ENCODE results near the gene ADGRL4. TPM values are rescaled to one million over a fixed set of nuclear protein-coding genes. Genes with fewer than 3 reads are reported as not detected.

ADGRL4 gene
- total and polyA plus RNA-seq, 2 experiments from 2014 or later: 0.24 to 0.32 TPM

DNA sequence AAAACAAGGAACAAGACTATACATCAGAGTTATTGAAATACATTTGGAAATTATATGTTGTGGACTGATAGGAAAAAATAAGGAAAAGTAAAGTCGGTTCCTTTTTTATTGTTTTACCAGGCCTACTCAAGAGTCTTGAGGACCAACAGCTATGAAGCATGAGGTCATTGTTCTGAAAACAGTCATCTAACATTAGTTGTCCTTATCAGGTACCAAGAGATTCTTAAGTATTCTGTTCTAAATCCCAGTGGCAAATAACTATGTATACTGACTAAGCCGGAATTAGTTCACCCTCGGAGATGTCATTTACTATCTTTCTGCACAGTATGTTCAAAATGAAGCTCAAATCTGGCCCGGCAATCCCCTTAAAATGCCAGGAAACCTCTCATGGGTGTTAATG lies 585 bp downstream of the ADGRL4 start (continued):
- TF ChIP-seq, protein P1, sequence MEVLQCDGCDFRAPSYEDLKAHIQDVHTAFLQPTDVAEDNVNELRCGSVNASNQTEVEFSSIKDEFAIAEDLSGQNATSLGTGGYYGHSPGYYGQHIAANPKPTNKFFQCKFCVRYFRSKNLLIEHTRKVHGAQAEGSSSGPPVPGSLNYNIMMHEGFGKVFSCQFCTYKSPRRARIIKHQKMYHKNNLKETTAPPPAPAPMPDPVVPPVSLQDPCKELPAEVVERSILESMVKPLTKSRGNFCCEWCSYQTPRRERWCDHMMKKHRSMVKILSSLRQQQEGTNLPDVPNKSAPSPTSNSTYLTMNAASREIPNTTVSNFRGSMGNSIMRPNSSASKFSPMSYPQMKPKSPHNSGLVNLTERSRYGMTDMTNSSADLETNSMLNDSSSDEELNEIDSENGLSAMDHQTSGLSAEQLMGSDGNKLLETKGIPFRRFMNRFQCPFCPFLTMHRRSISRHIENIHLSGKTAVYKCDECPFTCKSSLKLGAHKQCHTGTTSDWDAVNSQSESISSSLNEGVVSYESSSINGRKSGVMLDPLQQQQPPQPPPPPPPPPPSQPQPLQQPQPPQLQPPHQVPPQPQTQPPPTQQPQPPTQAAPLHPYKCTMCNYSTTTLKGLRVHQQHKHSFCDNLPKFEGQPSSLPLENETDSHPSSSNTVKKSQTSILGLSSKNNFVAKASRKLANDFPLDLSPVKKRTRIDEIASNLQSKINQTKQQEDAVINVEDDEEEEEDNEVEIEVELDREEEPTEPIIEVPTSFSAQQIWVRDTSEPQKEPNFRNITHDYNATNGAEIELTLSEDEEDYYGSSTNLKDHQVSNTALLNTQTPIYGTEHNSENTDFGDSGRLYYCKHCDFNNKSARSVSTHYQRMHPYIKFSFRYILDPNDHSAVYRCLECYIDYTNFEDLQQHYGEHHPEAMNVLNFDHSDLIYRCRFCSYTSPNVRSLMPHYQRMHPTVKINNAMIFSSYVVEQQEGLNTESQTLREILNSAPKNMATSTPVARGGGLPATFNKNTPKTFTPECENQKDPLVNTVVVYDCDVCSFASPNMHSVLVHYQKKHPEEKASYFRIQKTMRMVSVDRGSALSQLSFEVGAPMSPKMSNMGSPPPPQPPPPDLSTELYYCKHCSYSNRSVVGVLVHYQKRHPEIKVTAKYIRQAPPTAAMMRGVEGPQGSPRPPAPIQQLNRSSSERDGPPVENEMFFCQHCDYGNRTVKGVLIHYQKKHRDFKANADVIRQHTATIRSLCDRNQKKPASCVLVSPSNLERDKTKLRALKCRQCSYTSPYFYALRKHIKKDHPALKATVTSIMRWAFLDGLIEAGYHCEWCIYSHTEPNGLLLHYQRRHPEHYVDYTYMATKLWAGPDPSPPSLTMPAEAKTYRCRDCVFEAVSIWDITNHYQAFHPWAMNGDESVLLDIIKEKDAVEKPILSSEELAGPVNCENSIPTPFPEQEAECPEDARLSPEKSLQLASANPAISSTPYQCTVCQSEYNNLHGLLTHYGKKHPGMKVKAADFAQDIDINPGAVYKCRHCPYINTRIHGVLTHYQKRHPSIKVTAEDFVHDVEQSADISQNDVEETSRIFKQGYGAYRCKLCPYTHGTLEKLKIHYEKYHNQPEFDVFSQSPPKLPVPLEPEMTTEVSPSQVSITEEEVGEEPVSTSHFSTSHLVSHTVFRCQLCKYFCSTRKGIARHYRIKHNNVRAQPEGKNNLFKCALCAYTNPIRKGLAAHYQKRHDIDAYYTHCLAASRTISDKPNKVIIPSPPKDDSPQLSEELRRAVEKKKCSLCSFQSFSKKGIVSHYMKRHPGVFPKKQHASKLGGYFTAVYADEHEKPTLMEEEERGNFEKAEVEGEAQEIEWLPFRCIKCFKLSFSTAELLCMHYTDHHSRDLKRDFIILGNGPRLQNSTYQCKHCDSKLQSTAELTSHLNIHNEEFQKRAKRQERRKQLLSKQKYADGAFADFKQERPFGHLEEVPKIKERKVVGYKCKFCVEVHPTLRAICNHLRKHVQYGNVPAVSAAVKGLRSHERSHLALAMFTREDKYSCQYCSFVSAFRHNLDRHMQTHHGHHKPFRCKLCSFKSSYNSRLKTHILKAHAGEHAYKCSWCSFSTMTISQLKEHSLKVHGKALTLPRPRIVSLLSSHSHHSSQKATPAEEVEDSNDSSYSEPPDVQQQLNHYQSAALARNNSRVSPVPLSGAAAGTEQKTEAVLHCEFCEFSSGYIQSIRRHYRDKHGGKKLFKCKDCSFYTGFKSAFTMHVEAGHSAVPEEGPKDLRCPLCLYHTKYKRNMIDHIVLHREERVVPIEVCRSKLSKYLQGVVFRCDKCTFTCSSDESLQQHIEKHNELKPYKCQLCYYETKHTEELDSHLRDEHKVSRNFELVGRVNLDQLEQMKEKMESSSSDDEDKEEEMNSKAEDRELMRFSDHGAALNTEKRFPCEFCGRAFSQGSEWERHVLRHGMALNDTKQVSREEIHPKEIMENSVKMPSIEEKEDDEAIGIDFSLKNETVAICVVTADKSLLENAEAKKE (CRISPR knock-in tag; IDR thresholded peaks at IDR 0.05): no peak
- TF ChIP-seq ZNF331 (CRISPR knock-in tag; IDR thresholded peaks at IDR 0.05; ENCODE audit: low read depth): no peak
- no peak for TF ChIP-seq JUNB (IDR thresholded peaks at IDR 0.05; ENCODE audit: unreplicated experiment)
- TF ChIP-seq EZH2phosphoT487 (IDR thresholded peaks at IDR 0.05; ENCODE audit: unreplicated experiment): no peak
- TF ChIP-seq POLR2AphosphoS5 (IDR thresholded peaks at IDR 0.05; ENCODE audit: low read depth): no peak

DNA sequence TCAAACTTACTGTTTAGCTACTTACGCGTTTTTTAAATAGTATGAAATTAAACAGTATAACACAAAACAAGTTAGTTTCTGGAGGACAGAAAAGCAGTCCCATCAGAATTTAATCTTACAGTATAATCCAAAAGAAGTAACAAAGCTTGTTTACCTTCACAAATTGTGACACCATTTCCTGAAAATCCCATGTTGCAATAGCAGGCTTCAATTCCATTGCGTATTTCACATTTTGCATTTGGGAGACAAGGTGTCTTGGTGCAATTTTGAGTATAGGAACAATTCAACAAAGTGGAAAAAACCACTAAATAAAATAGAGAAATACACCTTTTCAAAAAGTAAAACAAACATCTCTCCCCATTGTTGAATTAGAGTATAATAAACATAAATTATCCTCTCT lies 1.6 kb downstream of the ADGRL4 start:
- Histone ChIP-seq H3K36me3 (ENCODE audit: insufficient read depth) (no peaks in the 10 kb centered on the region), H3K4me1 (ENCODE audit: insufficient read depth) (no peaks in the 10 kb centered on the region), H3K4me2 (no peak overlapping the region), H3K27me3 (ENCODE audit: insufficient read depth) (no peaks in the 10 kb centered on the region), H3F3A (replicated peaks; ENCODE audit: low read depth) (no peaks in the 10 kb centered on the region), H2AFZ (no peak overlapping the region), H3K79me2 (replicated peaks; ENCODE audit: insufficient read depth) (no peaks in the 10 kb centered on the region), H3K27ac (ENCODE audit: low read depth) (no peak overlapping the region), H3K9me2 (ENCODE audit: insufficient read depth) (no peaks in the 10 kb centered on the region), H3K4me3 (no peak overlapping the region), H4K20me1 (replicated peaks; ENCODE audit: insufficient read depth) (no peaks in the 10 kb centered on the region)
- Mint-ChIP-seq H3K4me3 (no peak overlapping the region), H3K9me3 (no peaks in the 10 kb centered on the region), H3K4me1 (peaks cover 13% of the 10 kb centered on the region), H3K27ac (no peak overlapping the region), H3K27me3 (ENCODE audit: insufficient read depth, low read depth, poor library complexity) (peaks cover 2% of the 10 kb centered on the region), H3K36me3 (ENCODE audit: low read depth) (no peaks in the 10 kb centered on the region)
- no peak for ATAC-seq
- DNase-seq (ENCODE audit: low spot score): no peak
- TF ChIP-seq POLR2AphosphoS5 (IDR thresholded peaks at IDR 0.05; ENCODE audit: low read depth): no peak
- TF ChIP-seq NANOG (IDR thresholded peaks at IDR 0.05; ENCODE audit: borderline replicate concordance): no peak
- TF ChIP-seq ZNF331 (CRISPR knock-in tag; IDR thresholded peaks at IDR 0.05; ENCODE audit: low read depth): no peak
- TF ChIP-seq, protein P2, sequence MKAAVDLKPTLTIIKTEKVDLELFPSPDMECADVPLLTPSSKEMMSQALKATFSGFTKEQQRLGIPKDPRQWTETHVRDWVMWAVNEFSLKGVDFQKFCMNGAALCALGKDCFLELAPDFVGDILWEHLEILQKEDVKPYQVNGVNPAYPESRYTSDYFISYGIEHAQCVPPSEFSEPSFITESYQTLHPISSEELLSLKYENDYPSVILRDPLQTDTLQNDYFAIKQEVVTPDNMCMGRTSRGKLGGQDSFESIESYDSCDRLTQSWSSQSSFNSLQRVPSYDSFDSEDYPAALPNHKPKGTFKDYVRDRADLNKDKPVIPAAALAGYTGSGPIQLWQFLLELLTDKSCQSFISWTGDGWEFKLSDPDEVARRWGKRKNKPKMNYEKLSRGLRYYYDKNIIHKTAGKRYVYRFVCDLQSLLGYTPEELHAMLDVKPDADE (IDR thresholded peaks at IDR 0.05): no peak
- TF ChIP-seq ZNF114 (CRISPR knock-in tag; IDR thresholded peaks at IDR 0.05): no peak
- TF ChIP-seq STAT1 (IDR thresholded peaks at IDR 0.05; ENCODE audit: unreplicated experiment): no peak
- no peak for TF ChIP-seq EZH2phosphoT487 (IDR thresholded peaks at IDR 0.05; ENCODE audit: unreplicated experiment)
- TF ChIP-seq JUNB (IDR thresholded peaks at IDR 0.05; ENCODE audit: unreplicated experiment): no peak
- TF ChIP-seq, protein P3, sequence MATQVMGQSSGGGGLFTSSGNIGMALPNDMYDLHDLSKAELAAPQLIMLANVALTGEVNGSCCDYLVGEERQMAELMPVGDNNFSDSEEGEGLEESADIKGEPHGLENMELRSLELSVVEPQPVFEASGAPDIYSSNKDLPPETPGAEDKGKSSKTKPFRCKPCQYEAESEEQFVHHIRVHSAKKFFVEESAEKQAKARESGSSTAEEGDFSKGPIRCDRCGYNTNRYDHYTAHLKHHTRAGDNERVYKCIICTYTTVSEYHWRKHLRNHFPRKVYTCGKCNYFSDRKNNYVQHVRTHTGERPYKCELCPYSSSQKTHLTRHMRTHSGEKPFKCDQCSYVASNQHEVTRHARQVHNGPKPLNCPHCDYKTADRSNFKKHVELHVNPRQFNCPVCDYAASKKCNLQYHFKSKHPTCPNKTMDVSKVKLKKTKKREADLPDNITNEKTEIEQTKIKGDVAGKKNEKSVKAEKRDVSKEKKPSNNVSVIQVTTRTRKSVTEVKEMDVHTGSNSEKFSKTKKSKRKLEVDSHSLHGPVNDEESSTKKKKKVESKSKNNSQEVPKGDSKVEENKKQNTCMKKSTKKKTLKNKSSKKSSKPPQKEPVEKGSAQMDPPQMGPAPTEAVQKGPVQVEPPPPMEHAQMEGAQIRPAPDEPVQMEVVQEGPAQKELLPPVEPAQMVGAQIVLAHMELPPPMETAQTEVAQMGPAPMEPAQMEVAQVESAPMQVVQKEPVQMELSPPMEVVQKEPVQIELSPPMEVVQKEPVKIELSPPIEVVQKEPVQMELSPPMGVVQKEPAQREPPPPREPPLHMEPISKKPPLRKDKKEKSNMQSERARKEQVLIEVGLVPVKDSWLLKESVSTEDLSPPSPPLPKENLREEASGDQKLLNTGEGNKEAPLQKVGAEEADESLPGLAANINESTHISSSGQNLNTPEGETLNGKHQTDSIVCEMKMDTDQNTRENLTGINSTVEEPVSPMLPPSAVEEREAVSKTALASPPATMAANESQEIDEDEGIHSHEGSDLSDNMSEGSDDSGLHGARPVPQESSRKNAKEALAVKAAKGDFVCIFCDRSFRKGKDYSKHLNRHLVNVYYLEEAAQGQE (IDR thresholded peaks at IDR 0.05; ENCODE audit: unreplicated experiment): no peak
- no peak for TF ChIP-seq EZH2 (IDR thresholded peaks at IDR 0.05; ENCODE audit: low read depth, unreplicated experiment)

Measured in GM23338 (cell line).